Endothelial cell of umbilical vein (primary cell): ENCODE measurements around the gene GOLGA8J.

Experiments used
- CTCF ChIP-seq, 2 donors: IDR thresholded peaks; 1 replicate in 1 of 2; 2 replicates in 1 of 2; pipeline ENCODE4 v1.5.1; 2011; ENCODE audit warnings: low read length in 2 of 2, mild to moderate bottlenecking in 2 of 2, moderate library complexity in 2 of 2, control low read depth in 1 of 2, inconsistent platforms in 1 of 2, low read depth in 1 of 2; ENCODE audit not compliant: insufficient read depth in 1 of 2; ENCODE audit errors: extremely low read depth in 1 of 2
- EZH2 ChIP-seq: IDR thresholded peaks from 2 replicates; pipeline ENCODE4 v1.6.1; 2012; ENCODE audit warnings: borderline replicate concordance, low read depth, mild to moderate bottlenecking, moderate library complexity, low read length, inconsistent platforms; ENCODE audit not compliant: severe bottlenecking
- FOS ChIP-seq: IDR thresholded peaks from 2 replicates; pipeline ENCODE4 v1.6.1; 2011; ENCODE audit warnings: mild to moderate bottlenecking, low read length, moderate library complexity, borderline replicate concordance; ENCODE audit not compliant: insufficient read depth
- MAX ChIP-seq: IDR thresholded peaks from 2 replicates; pipeline ENCODE4 v1.6.1; 2011; ENCODE audit not compliant: insufficient read depth, insufficient read length
- POLR2A ChIP-seq: IDR thresholded peaks from 2 replicates; pipeline ENCODE4 v1.6.1; 2012; ENCODE audit warnings: low read depth, mild to moderate bottlenecking, control low read depth, low read length
- POLR2AphosphoS5 ChIP-seq: IDR thresholded peaks from 2 replicates; pipeline ENCODE4 v1.6.1; 2012; ENCODE audit warnings: low read depth, mild to moderate bottlenecking, control low read depth, low read length, moderate library complexity; ENCODE audit not compliant: insufficient read depth

GRCh38 chr15:30068326-30068725, 14.4 kb upstream of the GOLGA8J start:
- TF ChIP-seq MAX, result no peak
- TF ChIP-seq EZH2, result no peak
- no peak for TF ChIP-seq FOS
- no peak for TF ChIP-seq POLR2AphosphoS5
- TF ChIP-seq CTCF (IDR thresholded peaks at IDR 0.05; ENCODE audit: extremely low read depth in 1 of 2, insufficient read depth in 1 of 2, low read depth in 1 of 2, low read length in 2 of 2), result no peak
- no peak for TF ChIP-seq POLR2A
